Measurements from ENCODE around the gene CCDC82. TPM values are rescaled to one million over a fixed set of nuclear protein-coding genes. Genes with fewer than 3 reads are reported as not detected.

The CCDC82 gene
- total RNA-seq, 1 donor from 2014 or later = 22.2 TPM

- no peak for TF ChIP-seq CTCF (IDR thresholded peaks at IDR 0.05)
- no peak for DNase-seq (ENCODE audit: extremely low spot score, unreplicated experiment)
- Mint-ChIP-seq H3K36me3 (ENCODE audit: unreplicated experiment) (peaks cover 10% of the 10 kb centered on the region), H3K27ac (ENCODE audit: unreplicated experiment) (no peak overlapping the region), H3K9me3 (ENCODE audit: unreplicated experiment) (peaks cover 6% of the 10 kb centered on the region), H3K4me3 (ENCODE audit: unreplicated experiment) (no peak overlapping the region), H3K4me1 (ENCODE audit: unreplicated experiment) (peaks cover 91% of the 10 kb centered on the region), H3K27me3 (ENCODE audit: unreplicated experiment) (no peaks in the 10 kb centered on the region)
These were observed 70.9 kb downstream of the CCDC82 start for GRCh38 chr11:96318850-96319249.

GRCh38 chr11:96318399-96318798 is 71.3 kb downstream of the CCDC82 start:
- no peak for DNase-seq (ENCODE audit: extremely low spot score, unreplicated experiment)
- H3K27ac Mint-ChIP-seq (ENCODE audit: unreplicated experiment) = no peak overlapping the region
- no peak for TF ChIP-seq CTCF (IDR thresholded peaks at IDR 0.05)
- H3K9me3 Mint-ChIP-seq (ENCODE audit: unreplicated experiment) = peaks cover 6% of the 10 kb centered on the region
- H3K4me1 Mint-ChIP-seq (ENCODE audit: unreplicated experiment) = peaks cover 91% of the 10 kb centered on the region
- H3K27me3 Mint-ChIP-seq (ENCODE audit: unreplicated experiment) = no peaks in the 10 kb centered on the region
- no peak overlapping the region for H3K4me3 Mint-ChIP-seq (ENCODE audit: unreplicated experiment)
- H3K36me3 Mint-ChIP-seq (ENCODE audit: unreplicated experiment) = peaks cover 9% of the 10 kb centered on the region

- no peak for TF ChIP-seq CTCF (IDR thresholded peaks at IDR 0.05)
- H3K27me3 Mint-ChIP-seq (ENCODE audit: unreplicated experiment) = no peaks in the 10 kb centered on the region
- no peak for DNase-seq (ENCODE audit: extremely low spot score, unreplicated experiment)
- H3K4me3 Mint-ChIP-seq (ENCODE audit: unreplicated experiment) = no peak overlapping the region
- peak overlapping the region; percentile 42 for H3K27ac Mint-ChIP-seq (ENCODE audit: unreplicated experiment)
- peaks cover 6% of the 10 kb centered on the region for H3K9me3 Mint-ChIP-seq (ENCODE audit: unreplicated experiment)
- peaks cover 92% of the 10 kb centered on the region for H3K4me1 Mint-ChIP-seq (ENCODE audit: unreplicated experiment)
- H3K36me3 Mint-ChIP-seq (ENCODE audit: unreplicated experiment) = peaks cover 7% of the 10 kb centered on the region
These were observed 71.7 kb downstream of the CCDC82 start for GRCh38 chr11:96317985-96318384.

- Mint-ChIP-seq H3K4me3 (ENCODE audit: unreplicated experiment) (no peak overlapping the region), H3K27ac (ENCODE audit: unreplicated experiment) (peak overlapping the region; percentile 42), H3K9me3 (ENCODE audit: unreplicated experiment) (peaks cover 6% of the 10 kb centered on the region), H3K4me1 (ENCODE audit: unreplicated experiment) (peaks cover 93% of the 10 kb centered on the region), H3K27me3 (ENCODE audit: unreplicated experiment) (no peaks in the 10 kb centered on the region), H3K36me3 (ENCODE audit: unreplicated experiment) (peaks cover 7% of the 10 kb centered on the region)
- no peak for TF ChIP-seq CTCF (IDR thresholded peaks at IDR 0.05)
- no peak for DNase-seq (ENCODE audit: extremely low spot score, unreplicated experiment)
These were observed 72.1 kb downstream of the CCDC82 start for GRCh38 chr11:96317571-96317970.

- no peak overlapping the region for H3K4me3 Mint-ChIP-seq (ENCODE audit: unreplicated experiment)
- TF ChIP-seq CTCF (IDR thresholded peaks at IDR 0.05) = no peak
- DNase-seq (ENCODE audit: extremely low spot score, unreplicated experiment) = no peak
- peaks cover 94% of the 10 kb centered on the region for H3K4me1 Mint-ChIP-seq (ENCODE audit: unreplicated experiment)
- H3K27ac Mint-ChIP-seq (ENCODE audit: unreplicated experiment) = peak overlapping the region; percentile 42
- no peaks in the 10 kb centered on the region for H3K27me3 Mint-ChIP-seq (ENCODE audit: unreplicated experiment)
- H3K36me3 Mint-ChIP-seq (ENCODE audit: unreplicated experiment) = peaks cover 7% of the 10 kb centered on the region
- H3K9me3 Mint-ChIP-seq (ENCODE audit: unreplicated experiment) = peaks cover 6% of the 10 kb centered on the region
These were observed 72.8 kb downstream of the CCDC82 start for GRCh38 chr11:96316869-96317268.

All from osteocyte (in vitro differentiated cells).